K562 (cell line): ENCODE results near the gene PACRG. TPM values are rescaled to one million over a fixed set of nuclear protein-coding genes. Genes with fewer than 3 reads are reported as not detected.

Experiments used
- ATAC-seq: fragments of 200-7000 bp; cut with Tn5 transposase; 3 replicates; pipeline ENCODE4 v1.9.1; 2020; ENCODE audit warnings: moderate library complexity
- BruUV-seq: library from RNA; stranded (reverse); fragments of 400-500 nt; replicated peaks from 2 replicates; lab custom pipeline; 2021; lab: Mats Ljungman, UMichigan
- CTCF ChIA-PET: fragments of 300-600 bp; formaldehyde crosslinking; extraction: SDS; loops from one replicate; lab custom pipeline; 2021; ENCODE audit warnings: low intra/inter-chr PET ratio; lab: Yijun Ruan, JAX
- POLR2A ChIA-PET: fragments of 300-600, 350-650 bp; sonication (Branson Sonifier 250); formaldehyde crosslinking; extraction: SDS; loops from one replicate; lab custom pipeline; 2021; ENCODE audit warnings: antibody characterized with exemption, inconsistent platforms; lab: Yijun Ruan, JAX
- DNase-seq, 4 experiments: peaks; one replicate each; pipeline versions ENCODE4 v3.0.0 to v3.0.0-alpha.2; 2011 to 2018; ENCODE audit warnings: low spot score in 3 of 4, mixed read lengths in 3 of 4; ENCODE audit errors: extremely low read depth in 1 of 4
- FAIRE-seq: peaks from 2 replicates; lab custom pipeline; 2011; peaks lifted over from hg19 to GRCh38; lab: Jason Lieb, UNC
- H2AFZ ChIP-seq: 2 replicates; pipeline ENCODE4 v1.6.0; 2011; ENCODE audit warnings: low read depth, low read length, control low read depth, inconsistent platforms
- H3K27ac ChIP-seq: fragments of 200-600 bp; 3 replicates; pipeline ENCODE4 v1.8.0; 2011; ENCODE audit warnings: low read depth, mild to moderate bottlenecking, control low read depth, inconsistent platforms, low read length, moderate library complexity, mixed read lengths; ENCODE audit errors: extremely low read depth
- H3K27me3 ChIP-seq, 2 experiments: fragments of 300-600 bp in 1 of 2; 2 replicates in 1 of 2; 3 replicates in 1 of 2; pipeline versions ENCODE4 v1.6.0 to v1.8.0; 2011; ENCODE audit warnings: inconsistent platforms in 2 of 2, low read length in 2 of 2, mild to moderate bottlenecking in 1 of 2, mixed read lengths in 1 of 2, moderate library complexity in 1 of 2; ENCODE audit not compliant: control insufficient read depth in 2 of 2, insufficient read depth in 2 of 2
- H3K36me3 ChIP-seq: fragments of 300-600 bp; 3 replicates; pipeline ENCODE4 v1.8.0; 2011; ENCODE audit warnings: mild to moderate bottlenecking, low read length, inconsistent platforms; ENCODE audit not compliant: control insufficient read depth, insufficient read depth
- H3K4me1 ChIP-seq, 2 experiments: fragments of 200-600 bp in 1 of 2; replicated peaks in 1 of 2; 2 replicates in 1 of 2; 3 replicates in 1 of 2; pipeline versions ENCODE4 v1.5.1 to v1.8.0; 2011; ENCODE audit warnings: inconsistent platforms in 2 of 2, low read length in 2 of 2, mild to moderate bottlenecking in 1 of 2, mixed read lengths in 1 of 2, moderate library complexity in 1 of 2; ENCODE audit not compliant: control insufficient read depth in 2 of 2, insufficient read depth in 2 of 2
- H3K4me2 ChIP-seq: 2 replicates; pipeline ENCODE4 v1.6.1; 2011; ENCODE audit warnings: low read length, control low read depth, inconsistent platforms, mixed read lengths; ENCODE audit not compliant: insufficient read depth
- H3K4me3 ChIP-seq: fragments of 200-600 bp; sonication (generic), shearing (Covaris generic); 2 replicates; pipeline ENCODE4 v1.5.1; 2016; ENCODE audit warnings: control low read depth, inconsistent platforms
- H3K79me2 ChIP-seq: fragments of 200-600 bp; 3 replicates; pipeline ENCODE4 v1.8.0; 2011; ENCODE audit warnings: low read length, inconsistent platforms; ENCODE audit not compliant: control insufficient read depth, insufficient read depth
- H3K9ac ChIP-seq, 2 experiments: 2 replicates each; pipeline versions ENCODE4 v1.6.0 to v1.6.1; 2011; ENCODE audit warnings: low read depth in 2 of 2, low read length in 2 of 2, control low read depth in 1 of 2, inconsistent platforms in 1 of 2, mild to moderate bottlenecking in 1 of 2, mixed read lengths in 1 of 2; ENCODE audit not compliant: insufficient read depth in 1 of 2
- H3K9me1 ChIP-seq: one replicate; pipeline ENCODE4 v1.6.0; 2011; ENCODE audit warnings: inconsistent platforms, mild to moderate bottlenecking, low read length, moderate library complexity; ENCODE audit not compliant: control insufficient read depth, insufficient read depth
- H3K9me3 ChIP-seq: replicated peaks from 2 replicates; pipeline ENCODE4 v1.5.1; 2011; ENCODE audit warnings: low read depth, low read length, inconsistent platforms; ENCODE audit not compliant: control insufficient read depth, insufficient read depth
- H4K20me1 ChIP-seq: replicated peaks from 2 replicates; pipeline ENCODE4 v1.6.1; 2011; ENCODE audit warnings: low read length, inconsistent platforms, mixed read lengths; ENCODE audit not compliant: control insufficient read depth, insufficient read depth
- CC2D1A ChIP-seq: fragments of 450-650 bp; IDR thresholded peaks from 2 replicates; pipeline ENCODE4 v1.6.1; 2017; ENCODE audit warnings: mild to moderate bottlenecking
- JUND ChIP-seq, 2 experiments: IDR thresholded peaks; 2 replicates in 1 of 2; 3 replicates in 1 of 2; pipeline ENCODE4 v1.6.1; 2011; ENCODE audit warnings: borderline replicate concordance in 2 of 2, low read depth in 2 of 2, low read length in 2 of 2, improper control_type of control experiment in 1 of 2, missing biosample characterization in 1 of 2, missing genetic modification characterization in 1 of 2, missing genetic modification reagents in 1 of 2
- PHF21A ChIP-seq: fragments of 450-650 bp; IDR thresholded peaks from 2 replicates; pipeline ENCODE4 v1.6.1; 2017; ENCODE audit warnings: low read depth, borderline replicate concordance
- SMAD3 ChIP-seq: fragments of 450-650 bp; formaldehyde crosslinking; conservative IDR thresholded peaks from 2 replicates; pipeline ENCODE4 v1.4.0; 2020; ENCODE audit warnings: mild to moderate bottlenecking
- STAT5B ChIP-seq: fragments of 250-450 bp; sonication (Bioruptor Pico); IDR thresholded peaks from 2 replicates; pipeline ENCODE4 v1.8.0; 2021; ENCODE audit warnings: mild to moderate bottlenecking, inconsistent platforms
- TSC22D4 ChIP-seq: fragments of 450-650 bp; IDR thresholded peaks from 2 replicates; pipeline ENCODE4 v1.6.1; 2016; ENCODE audit warnings: missing genetic modification characterization, missing biosample characterization, control low read depth
- ZNF444 ChIP-seq: fragments of 250-450 bp; sonication (Bioruptor Pico); IDR thresholded peaks from 2 replicates; pipeline ENCODE4 v1.4.0; 2020; ENCODE audit warnings: mild to moderate bottlenecking, moderate library complexity
- ZNF561 ChIP-seq: fragments of 450-650 bp; formaldehyde crosslinking; conservative IDR thresholded peaks from 2 replicates; pipeline ENCODE4 v1.4.0; 2020; ENCODE audit warnings: mild to moderate bottlenecking, moderate library complexity
- ZNF589 ChIP-seq: fragments of 200-800 bp; sonication (Bioruptor generic); IDR thresholded peaks from 2 replicates; pipeline ENCODE4 v1.6.1; 2016; ENCODE audit warnings: low read depth, missing genetic modification characterization, missing compliant biosample characterization
- WGBS: fragments of 100-300 bp; shearing (Covaris generic); methylation state at CpG from one replicate; pipeline ENCODE4 v1.1.6; 2016; ENCODE audit warnings: low coverage, mixed read lengths; ENCODE audit not compliant: insufficient coverage; ENCODE audit errors: missing lambda C conversion rate; 5-methylcytosine and 5-hydroxymethylcytosine counted together
- in situ Hi-C: fragments of 300-500 bp; cut with MboI; formaldehyde crosslinking; loops from 4 replicates; pipeline ENCODE4 v1.15.0; 2018; ENCODE audit warnings: inconsistent platforms, mixed read lengths
- intact Hi-C: fragments of 100-400 bp; cut with micrococcal nuclease; formaldehyde crosslinking; loops from 2 replicates; pipeline ENCODE4 v1.14.2; 2022
- polyA plus RNA-seq, 8 experiments: library from polyadenylated mRNA; depleted of rRNA in 4 of 8; stranded (reverse) in 5 of 8; unstranded in 3 of 8; fragments of >200 nt; fragmentation: Nextera tagmentation in 2 of 8; fragmentation: Illumina TruSeq in 1 of 8; extraction: Ambion mirVana in 2 of 8; extraction: Trizol in 1 of 8; gene quantifications; 2 replicates each; pipeline versions ENCODE4 v1.2.1 to v1.2.3, GENCODE V29; 2011 to 2014; ENCODE audit warnings: inconsistent platforms in 1 of 8, missing spikeins in 1 of 8
- total RNA-seq, 7 experiments: library from RNA; depleted of rRNA in 6 of 7; stranded (reverse); fragments of >200 nt in 6 of 7; fragmentation: Illumina TruSeq in 2 of 7; extraction: Trizol in 2 of 7; gene quantifications; 2 replicates each; pipeline versions ENCODE4 v1.2.1 to v1.2.3, GENCODE V29; 2011 to 2021; ENCODE audit warnings: low replicate concordance in 1 of 7

Gene PACRG
- total and polyA plus RNA-seq, 9 of the 15 experiments (the other 6 are each of a cell fraction or from before 2014, with no cell fraction given) = 0.04 TPM; not detected in 8

DNA sequence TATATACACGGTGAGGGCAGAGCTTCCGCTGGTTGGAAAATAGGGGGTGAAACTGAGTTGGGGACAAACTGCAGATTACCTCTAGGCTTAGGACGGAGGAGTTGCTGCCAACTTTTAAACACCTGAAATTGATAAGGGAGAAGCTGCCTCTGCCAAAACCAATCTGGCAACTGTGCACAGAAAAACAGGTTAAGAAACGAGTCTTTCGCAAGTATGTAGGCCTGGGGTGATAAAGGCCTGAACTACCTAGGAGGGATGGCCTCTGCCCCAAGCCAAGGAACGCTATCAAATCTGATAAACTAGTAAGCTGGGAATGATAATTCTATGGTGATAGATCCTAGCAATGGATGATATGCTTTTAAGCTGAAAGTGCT is 536.9 kb downstream of the PACRG start:
- no TSS peak for BruUV-seq
- Histone ChIP-seq H4K20me1 (no peaks in the 10 kb centered on the region), H3K9ac (no peak overlapping the region), H3K9me1 (no peaks in the 10 kb centered on the region), H3K4me2 (no peak overlapping the region), H3K27me3 (peaks cover 27 to 48% of the 10 kb centered on the region in 2 experiments), H3K9me3 (no peaks in the 10 kb centered on the region), H3K4me3 (no peak overlapping the region), H3K79me2 (no peaks in the 10 kb centered on the region), H3K27ac (no peak overlapping the region), H3K4me1 (no peaks in the 10 kb centered on the region), H3K36me3 (no peaks in the 10 kb centered on the region), H2AFZ (no peak overlapping the region)
- 0% methylated on average over 6 of the region's 6 CpGs for WGBS
- in situ Hi-C loops = no loop called here
- TF ChIP-seq TSC22D4 (tag) = no peak
- TF ChIP-seq JUND (IDR thresholded peaks at IDR 0.05; ENCODE audit: borderline replicate concordance, low read depth, low read length) = no peak
- no peak for TF ChIP-seq JUND (tag; IDR thresholded peaks at IDR 0.05; ENCODE audit: borderline replicate concordance, low read depth, low read length)
- TF ChIP-seq CC2D1A = no peak
- TF ChIP-seq ZNF589 (CRISPR knock-in tag) = no peak
- no peak for TF ChIP-seq ZNF561 (CRISPR knock-in tag)
- no peak for TF ChIP-seq STAT5B (CRISPR knock-in tag)
- no peak for TF ChIP-seq PHF21A
- no peak for TF ChIP-seq SMAD3 (CRISPR knock-in tag)
- no peak for TF ChIP-seq ZNF444 (CRISPR knock-in tag)
- DNase-seq = no peak
- ChIA-PET POLR2A (no interaction called here), CTCF (no interaction called here)
- no peak for FAIRE-seq
- ATAC-seq = no peak
- intact Hi-C loops = no loop called here
